Panc1 (cell line): ENCODE data around the gene EZH2.

ENCODE experiments used
- REST ChIP-seq, 2 experiments: IDR thresholded peaks; 2 replicates each; pipeline ENCODE4 v1.6.1; 2011 to 2012; ENCODE audit warnings: low read depth in 2 of 2, control low read depth in 1 of 2, low read length in 1 of 2, mild to moderate bottlenecking in 1 of 2, moderate library complexity in 1 of 2; ENCODE audit not compliant: insufficient read depth in 1 of 2
- SIN3A ChIP-seq: IDR thresholded peaks from 2 replicates; pipeline ENCODE4 v1.6.1; 2012; ENCODE audit warnings: low read depth, mild to moderate bottlenecking, low read length, moderate library complexity, borderline replicate concordance; ENCODE audit not compliant: insufficient read depth
- TF ChIP-seq, protein P1 (sequence below): fragments of 450-650 bp; IDR thresholded peaks from 2 replicates; pipeline ENCODE4 v1.5.1; 2017; ENCODE audit warnings: mild to moderate bottlenecking

DNA sequence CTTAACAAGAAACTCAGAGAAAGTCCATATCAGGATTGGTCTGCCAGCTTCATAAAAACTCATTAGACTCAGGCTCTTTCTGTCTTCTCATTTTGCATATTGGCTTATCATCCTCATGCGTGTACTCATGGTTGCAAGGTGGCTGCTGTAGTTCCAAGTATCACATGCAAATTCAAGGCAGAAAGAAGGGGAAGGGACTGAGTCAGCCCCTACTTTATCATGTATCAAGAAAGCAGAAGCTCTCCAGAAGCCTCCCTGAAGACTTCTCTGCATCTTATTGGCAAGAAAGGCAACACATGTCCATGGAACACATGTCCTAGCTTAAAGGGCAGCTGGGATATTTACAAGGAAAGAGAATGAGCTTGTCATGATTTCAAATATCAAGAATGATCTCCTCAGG is 19.4 kb upstream of the EZH2 start:
- TF ChIP-seq REST (IDR thresholded peaks at IDR 0.05; ENCODE audit: insufficient read depth in 1 of 2, low read depth in 2 of 2, low read length in 1 of 2) (no peak), SIN3A (no peak)
- TF ChIP-seq, protein P1, sequence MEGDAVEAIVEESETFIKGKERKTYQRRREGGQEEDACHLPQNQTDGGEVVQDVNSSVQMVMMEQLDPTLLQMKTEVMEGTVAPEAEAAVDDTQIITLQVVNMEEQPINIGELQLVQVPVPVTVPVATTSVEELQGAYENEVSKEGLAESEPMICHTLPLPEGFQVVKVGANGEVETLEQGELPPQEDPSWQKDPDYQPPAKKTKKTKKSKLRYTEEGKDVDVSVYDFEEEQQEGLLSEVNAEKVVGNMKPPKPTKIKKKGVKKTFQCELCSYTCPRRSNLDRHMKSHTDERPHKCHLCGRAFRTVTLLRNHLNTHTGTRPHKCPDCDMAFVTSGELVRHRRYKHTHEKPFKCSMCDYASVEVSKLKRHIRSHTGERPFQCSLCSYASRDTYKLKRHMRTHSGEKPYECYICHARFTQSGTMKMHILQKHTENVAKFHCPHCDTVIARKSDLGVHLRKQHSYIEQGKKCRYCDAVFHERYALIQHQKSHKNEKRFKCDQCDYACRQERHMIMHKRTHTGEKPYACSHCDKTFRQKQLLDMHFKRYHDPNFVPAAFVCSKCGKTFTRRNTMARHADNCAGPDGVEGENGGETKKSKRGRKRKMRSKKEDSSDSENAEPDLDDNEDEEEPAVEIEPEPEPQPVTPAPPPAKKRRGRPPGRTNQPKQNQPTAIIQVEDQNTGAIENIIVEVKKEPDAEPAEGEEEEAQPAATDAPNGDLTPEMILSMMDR = no peak
